OCI-LY7 (cell line): ENCODE data around the gene KCNAB2. TPM values are rescaled to one million over a fixed set of nuclear protein-coding genes. Genes with fewer than 3 reads are reported as not detected.

ENCODE experiments used
- BruUV-seq: library from RNA; stranded (reverse); fragments of 400-500 nt; replicated peaks from 2 replicates; lab custom pipeline; 2021; lab: Mats Ljungman, UMichigan
- CTCF ChIA-PET: fragments of 300-600 bp; sonication (Branson Sonifier 250); formaldehyde crosslinking; loops from one replicate; lab custom pipeline; 2022; ENCODE audit warnings: antibody characterized with exemption; ENCODE audit not compliant: unreplicated experiment; lab: Charles Lee
- POLR2A ChIA-PET: fragments of 300-600 bp; sonication (Branson Sonifier 250); formaldehyde crosslinking; loops from one replicate; lab custom pipeline; 2022; ENCODE audit warnings: antibody characterized with exemption; lab: Charles Lee
- DNase-seq: peaks from one replicate; pipeline ENCODE4 v3.0.0-alpha.2; 2015; ENCODE audit warnings: low spot score
- H2AFZ ChIP-seq: fragments of 200-600 bp; sonication (generic), shearing (Covaris generic); 2 replicates; pipeline ENCODE4 v1.6.1; 2014; ENCODE audit warnings: mild to moderate bottlenecking, antibody characterized with exemption, low read length, moderate library complexity
- H3K27ac ChIP-seq: fragments of 200-600 bp; sonication (generic); 2 replicates; pipeline ENCODE4 v1.5.1; 2014; ENCODE audit warnings: mixed run types, low read depth, mild to moderate bottlenecking, moderate library complexity, low read length, inconsistent platforms; ENCODE audit not compliant: poor library complexity, severe bottlenecking
- H3K36me3 ChIP-seq: fragments of 200-600 bp; sonication (generic); 2 replicates; pipeline ENCODE4 v1.6.1; 2014; ENCODE audit warnings: mild to moderate bottlenecking, antibody characterized with exemption, low read length, moderate library complexity, mixed read lengths; ENCODE audit not compliant: insufficient read depth
- H3K4me1 ChIP-seq: fragments of 200-600 bp; sonication (generic); 2 replicates; pipeline ENCODE4 v1.5.1; 2014; ENCODE audit warnings: mild to moderate bottlenecking, low read length; ENCODE audit not compliant: insufficient read depth, poor library complexity, severe bottlenecking
- H3K4me2 ChIP-seq: fragments of 200-600 bp; sonication (generic); 2 replicates; pipeline ENCODE4 v1.6.1; 2014; ENCODE audit warnings: mild to moderate bottlenecking, low read length
- H3K4me3 ChIP-seq: fragments of 200-600 bp; sonication (generic); 2 replicates; pipeline ENCODE4 v1.5.1; 2014; ENCODE audit warnings: mild to moderate bottlenecking, low read depth, low read length; ENCODE audit not compliant: poor library complexity, severe bottlenecking
- H3K79me2 ChIP-seq: fragments of 200-600 bp; sonication (generic); 2 replicates; pipeline ENCODE4 v1.6.1; 2016; ENCODE audit warnings: low read depth, mild to moderate bottlenecking, low read length, moderate library complexity, mixed read lengths; ENCODE audit not compliant: insufficient read depth
- H3K9me2 ChIP-seq: fragments of 200-600 bp; sonication (generic); 2 replicates; pipeline ENCODE4 v1.6.1; 2016; ENCODE audit warnings: mild to moderate bottlenecking, low read length, mixed read lengths; ENCODE audit not compliant: insufficient read depth
- H3K9me3 ChIP-seq: fragments of 200-600 bp; sonication (generic); 2 replicates; pipeline ENCODE4 v1.6.1; 2014; ENCODE audit warnings: mild to moderate bottlenecking, mixed run types, low read length, mixed read lengths
- H4K20me1 ChIP-seq: fragments of 200-600 bp; sonication (generic); 2 replicates; pipeline ENCODE4 v1.6.1; 2014; ENCODE audit warnings: mild to moderate bottlenecking, antibody characterized with exemption, low read length, moderate library complexity, mixed read lengths; ENCODE audit not compliant: insufficient read depth
- EZH2phosphoT487 ChIP-seq: fragments of 200-600 bp; sonication (generic); IDR thresholded peaks from 2 replicates; pipeline ENCODE4 v1.6.1; 2018; ENCODE audit warnings: low read depth, borderline replicate concordance, mild to moderate bottlenecking, mixed run types, antibody characterized with exemption, low read length, moderate library complexity, mixed read lengths
- intact Hi-C: fragments of 100-400 bp; cut with micrococcal nuclease; formaldehyde crosslinking; loops from one replicate; pipeline ENCODE4 v1.10.0; 2022; ENCODE audit not compliant: unreplicated experiment
- total RNA-seq, 2 experiments: library from RNA; depleted of rRNA in 1 of 2; stranded (reverse); fragments of >200 nt in 1 of 2; shearing (Covaris generic) in 1 of 2; gene quantifications; 2 replicates each; pipeline ENCODE4 v1.2.3, GENCODE V29; 2014 to 2022
- TF ChIP-seq, protein P1 (sequence below): fragments of 200-600 bp; sonication (generic); conservative IDR thresholded peaks from 2 replicates; pipeline ENCODE4 v1.5.1; 2014; ENCODE audit warnings: mild to moderate bottlenecking, antibody characterized with exemption, low read length, moderate library complexity, mixed read lengths

KCNAB2 gene
- total RNA-seq, 2 experiments from 2014 or later, result 46.7 to 133 TPM

DNA sequence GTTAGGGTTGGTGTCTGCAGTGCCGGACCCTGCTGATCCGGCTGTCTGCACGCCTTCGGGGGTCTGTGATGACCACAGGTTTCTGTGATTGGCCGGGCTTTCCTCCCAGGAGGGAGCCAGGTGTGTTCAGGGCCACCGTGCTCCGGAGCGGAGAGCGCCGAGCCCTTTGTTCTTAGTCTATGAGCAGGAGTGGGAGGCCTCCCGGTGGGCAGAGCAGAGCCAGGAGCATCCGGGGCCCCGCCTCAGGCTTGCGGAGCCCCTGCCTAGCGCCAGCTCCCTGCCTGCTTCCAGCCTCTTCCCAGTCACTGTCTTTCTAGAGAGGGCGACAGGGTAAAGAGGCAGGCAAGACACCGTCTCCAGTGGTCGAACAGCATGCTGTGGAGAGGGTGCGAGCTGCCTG is 31.8 kb downstream of the KCNAB2 start:
- Histone ChIP-seq H3K4me2 (no peak overlapping the region), H3K27ac (no peak overlapping the region), H3K36me3 (0 out of 2 replicates have a peak, but pooled peaks cover 12% of the 10 kb centered on the region), H3K4me1 (no peaks in the 10 kb centered on the region), H3K9me2 (no peaks in the 10 kb centered on the region), H2AFZ (no peak overlapping the region), H3K4me3 (no peak overlapping the region), H4K20me1 (no peaks in the 10 kb centered on the region), H3K9me3 (no peaks in the 10 kb centered on the region), H3K79me2 (no peaks in the 10 kb centered on the region)
- TF ChIP-seq EZH2phosphoT487, result no peak
- TF ChIP-seq, protein P1, sequence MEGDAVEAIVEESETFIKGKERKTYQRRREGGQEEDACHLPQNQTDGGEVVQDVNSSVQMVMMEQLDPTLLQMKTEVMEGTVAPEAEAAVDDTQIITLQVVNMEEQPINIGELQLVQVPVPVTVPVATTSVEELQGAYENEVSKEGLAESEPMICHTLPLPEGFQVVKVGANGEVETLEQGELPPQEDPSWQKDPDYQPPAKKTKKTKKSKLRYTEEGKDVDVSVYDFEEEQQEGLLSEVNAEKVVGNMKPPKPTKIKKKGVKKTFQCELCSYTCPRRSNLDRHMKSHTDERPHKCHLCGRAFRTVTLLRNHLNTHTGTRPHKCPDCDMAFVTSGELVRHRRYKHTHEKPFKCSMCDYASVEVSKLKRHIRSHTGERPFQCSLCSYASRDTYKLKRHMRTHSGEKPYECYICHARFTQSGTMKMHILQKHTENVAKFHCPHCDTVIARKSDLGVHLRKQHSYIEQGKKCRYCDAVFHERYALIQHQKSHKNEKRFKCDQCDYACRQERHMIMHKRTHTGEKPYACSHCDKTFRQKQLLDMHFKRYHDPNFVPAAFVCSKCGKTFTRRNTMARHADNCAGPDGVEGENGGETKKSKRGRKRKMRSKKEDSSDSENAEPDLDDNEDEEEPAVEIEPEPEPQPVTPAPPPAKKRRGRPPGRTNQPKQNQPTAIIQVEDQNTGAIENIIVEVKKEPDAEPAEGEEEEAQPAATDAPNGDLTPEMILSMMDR, result no peak
- CTCF ChIA-PET, result no interaction called here
- DNase-seq, result no peak
- intact Hi-C loops, result no loop called here
- POLR2A ChIA-PET, result no interaction called here
- no TSS peak for BruUV-seq

GRCh38 chr1:6077919-6078318 is 32.2 kb downstream of the KCNAB2 start:
- Histone ChIP-seq H3K9me2 (no peaks in the 10 kb centered on the region), H3K4me3 (no peak overlapping the region), H3K4me2 (no peak overlapping the region), H3K36me3 (0 out of 2 replicates have a peak, but pooled peaks cover 12% of the 10 kb centered on the region), H3K27ac (no peak overlapping the region), H3K79me2 (no peaks in the 10 kb centered on the region), H3K9me3 (no peaks in the 10 kb centered on the region), H4K20me1 (no peaks in the 10 kb centered on the region), H2AFZ (no peak overlapping the region), H3K4me1 (no peaks in the 10 kb centered on the region)
- POLR2A ChIA-PET, result no interaction called here
- no TSS peak for BruUV-seq
- no peak for DNase-seq
- CTCF ChIA-PET, result no interaction called here
- TF ChIP-seq, protein P1, result no peak
- TF ChIP-seq EZH2phosphoT487, result no peak
- intact Hi-C loops, result no loop called here

DNA sequence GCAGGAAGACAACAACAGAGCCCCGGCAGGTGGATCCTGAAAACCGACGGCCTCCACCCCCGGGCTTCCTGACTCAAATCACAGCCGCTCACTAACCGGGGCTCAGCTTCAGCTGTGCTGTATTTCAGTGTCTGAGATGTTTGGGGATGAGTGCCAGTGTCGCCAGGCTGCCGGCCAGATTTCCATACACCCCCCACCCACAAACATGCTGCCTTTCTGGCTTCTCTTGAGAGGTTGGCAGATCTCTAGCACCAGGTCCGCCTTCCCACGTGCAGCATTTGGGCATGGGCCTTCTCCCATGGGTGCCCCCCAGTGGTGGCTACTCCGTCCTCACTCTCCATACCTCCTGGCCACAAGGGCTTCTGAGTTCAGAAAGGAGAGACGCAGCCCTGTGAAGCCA is 34.8 kb downstream of the KCNAB2 start:
- Histone ChIP-seq H3K9me3 (no peaks in the 10 kb centered on the region), H2AFZ (no peak overlapping the region), H3K79me2 (no peaks in the 10 kb centered on the region), H3K4me2 (no peak overlapping the region), H3K27ac (no peak overlapping the region), H3K4me1 (no peaks in the 10 kb centered on the region), H3K4me3 (no peak overlapping the region), H3K9me2 (no peaks in the 10 kb centered on the region), H4K20me1 (no peaks in the 10 kb centered on the region), H3K36me3 (0 out of 2 replicates have a peak, but pooled peaks cover 7% of the 10 kb centered on the region)
- ChIA-PET POLR2A (no interaction called here), CTCF (no interaction called here)
- TF ChIP-seq, protein P1, result peak; percentile 17; the same call in 1 of the 2 replicates
- no peak for TF ChIP-seq EZH2phosphoT487
- intact Hi-C loops, result no loop called here
- no peak for DNase-seq
- BruUV-seq, result no TSS peak
